Measurements from ENCODE around the gene ASPSCR1. TPM values are rescaled to one million over a fixed set of nuclear protein-coding genes. Genes with fewer than 3 reads are reported as not detected.

Gene ASPSCR1
- total RNA-seq, 1 experiment from 2014 or later = 60.4 TPM

- H3K36me3 Mint-ChIP-seq = no peaks in the 10 kb centered on the region
- no peak overlapping the region for H3K4me3 Mint-ChIP-seq
- H3K4me1 Mint-ChIP-seq = peaks cover 34% of the 10 kb centered on the region
- no peaks in the 10 kb centered on the region for H3K9me3 Mint-ChIP-seq
- H3K27ac Mint-ChIP-seq = peak overlapping the region; percentile 34; the same call in 1 of the 2 replicates
- TF ChIP-seq CREB1 (CRISPR knock-in tag; IDR thresholded peaks at IDR 0.05) = no peak
- ChIA-PET POLR2A (no interaction called here), CTCF (interaction anchor here (1.7 to 1.8 kb wide), 2 partner anchors 11 to 63 kb away, joined by 3 to 13 read pairs; no protein-coding TSS in a partner anchor)
- DNase-seq (ENCODE audit: low spot score) (no peak), ATAC-seq (no peak)
- H3K27me3 Mint-ChIP-seq (ENCODE audit: low read depth) = peaks cover 10% of the 10 kb centered on the region
Observed at GRCh38 chr17:82041144-82041814, 63.9 kb downstream of the ASPSCR1 start.

- TF ChIP-seq SP1 (CRISPR knock-in tag; conservative IDR thresholded peaks at IDR 0.05) (no peak), ZBTB43 (CRISPR knock-in tag; IDR thresholded peaks at IDR 0.05) (no peak), ZNF121 (CRISPR knock-in tag; IDR thresholded peaks at IDR 0.05) (peak; percentile 57; the same call in 1 of the 2 replicates), TEAD1 (CRISPR knock-in tag; IDR thresholded peaks at IDR 0.05) (no peak), CREM (CRISPR knock-in tag; IDR thresholded peaks at IDR 0.05) (no peak)
- CTCF ChIA-PET = interaction anchor here (0.7 to 2.9 kb wide), 4 partner anchors 12 to 64 kb away, joined by 4 to 25 read pairs (median 6); partner anchors contain the start of genes CENPX, LRRC45 and RAC3
- no peak for DNase-seq (ENCODE audit: low spot score)
- POLR2A ChIA-PET = interaction anchor here (0.6 kb wide), 1 partner anchor 113 kb away, joined by 3 read pairs; no protein-coding TSS in a partner anchor
- ATAC-seq = no peak
- no peaks in the 10 kb centered on the region for H3K9me3 Mint-ChIP-seq
- H3K4me1 Mint-ChIP-seq = peaks cover 32% of the 10 kb centered on the region
- H3K4me3 Mint-ChIP-seq = no peak overlapping the region
- H3K36me3 Mint-ChIP-seq = peaks cover 8% of the 10 kb centered on the region
- no peak overlapping the region for H3K27ac Mint-ChIP-seq
- H3K27me3 Mint-ChIP-seq (ENCODE audit: low read depth) = peaks cover 10% of the 10 kb centered on the region
Observed at GRCh38 chr17:82042649-82043048, 65.2 kb downstream of the ASPSCR1 start.

- no peak overlapping the region for H3K27ac Mint-ChIP-seq
- peak; percentile 69 for ATAC-seq
- CTCF ChIA-PET = interaction anchor here (0.6 to 2.9 kb wide), 8 partner anchors 13 to 111 kb away, joined by 3 to 25 read pairs (median 4); partner anchors contain the start of genes CENPX, LRRC45 and RAC3
Observed at GRCh38 chr17:82043507-82043906, 66.1 kb downstream of the ASPSCR1 start.

GRCh38 chr17:82045936-82046484 lies 68.6 kb downstream of the ASPSCR1 start:
- peaks cover 10% of the 10 kb centered on the region for H3K36me3 Mint-ChIP-seq
- no peak for DNase-seq (ENCODE audit: low spot score)
- peaks cover 26% of the 10 kb centered on the region for H3K4me1 Mint-ChIP-seq
- H3K27me3 Mint-ChIP-seq (ENCODE audit: low read depth) = no peaks in the 10 kb centered on the region; the same call in 1 of the 2 replicates
- ChIA-PET POLR2A (interaction anchor here (1.0 kb wide), 1 partner anchor 113 kb away, joined by 3 read pairs; no protein-coding TSS in a partner anchor), CTCF (no interaction called here)
- ATAC-seq = no peak
- no peaks in the 10 kb centered on the region for H3K9me3 Mint-ChIP-seq
- H3K4me3 Mint-ChIP-seq = no peak overlapping the region
- no peak overlapping the region for H3K27ac Mint-ChIP-seq
- no peak for TF ChIP-seq GRHL2 (CRISPR knock-in tag; IDR thresholded peaks at IDR 0.05; ENCODE audit: insufficient replicate concordance, severe bottlenecking)
- TF ChIP-seq NFYB (CRISPR knock-in tag; conservative IDR thresholded peaks at IDR 0.05; ENCODE audit: low read depth) = no peak
- TF ChIP-seq ARID4B (CRISPR knock-in tag; IDR thresholded peaks at IDR 0.05; ENCODE audit: borderline replicate concordance) = no peak
- TF ChIP-seq CTCF (IDR thresholded peaks at IDR 0.05) = no peak
- TF ChIP-seq FOXK1 (CRISPR knock-in tag; IDR thresholded peaks at IDR 0.05) = no peak
- no peak for TF ChIP-seq MXD4 (CRISPR knock-in tag; IDR thresholded peaks at IDR 0.05; ENCODE audit: borderline replicate concordance)
- TF ChIP-seq ZNF232 (CRISPR knock-in tag; IDR thresholded peaks at IDR 0.05) = no peak
- TF ChIP-seq ESRRA (CRISPR knock-in tag; IDR thresholded peaks at IDR 0.05; ENCODE audit: borderline replicate concordance) = no peak

More at GRCh38 chr17:82043507-82043906, 66.1 kb downstream of the ASPSCR1 start:
- TF ChIP-seq ZNF219 (CRISPR knock-in tag; IDR thresholded peaks at IDR 0.05; ENCODE audit: borderline replicate concordance) (no peak), ATF3 (CRISPR knock-in tag; conservative IDR thresholded peaks at IDR 0.05) (no peak), ZNF423 (CRISPR knock-in tag; IDR thresholded peaks at IDR 0.05) (peak; percentile 61), ERG (CRISPR knock-in tag; IDR thresholded peaks at IDR 0.05) (no peak)
- H3K4me1 Mint-ChIP-seq = peaks cover 27% of the 10 kb centered on the region
- H3K27me3 Mint-ChIP-seq (ENCODE audit: low read depth) = peaks cover 6% of the 10 kb centered on the region; the same call in 1 of the 2 replicates
- POLR2A ChIA-PET = no interaction called here
- H3K4me3 Mint-ChIP-seq = no peak overlapping the region
- peaks cover 10% of the 10 kb centered on the region for H3K36me3 Mint-ChIP-seq
- no peaks in the 10 kb centered on the region for H3K9me3 Mint-ChIP-seq
- DNase-seq (ENCODE audit: low spot score) = no peak
